ENCODE data around the gene DCUN1D2.
"Not testable (repeated sequence)": the region's sequence is repeated elsewhere in the genome, so short reads cannot be mapped to it uniquely, and the experiment has no call there.

DCUN1D2 gene

GRCh38 chr13:113468029-113468428 is 22.5 kb downstream of the DCUN1D2 start:
- in situ Hi-C loops (cut with MboI; ENCODE audit: low sequenced_read_pairs) = no loop called here

GRCh38 chr13:113466383-113466782 is 24.1 kb downstream of the DCUN1D2 start:
- in situ Hi-C loops (cut with MboI; ENCODE audit: low sequenced_read_pairs) = no loop called here

- in situ Hi-C loops (cut with MboI; ENCODE audit: low sequenced_read_pairs) = no loop called here
Observed at GRCh38 chr13:113465300-113465699, 25.2 kb downstream of the DCUN1D2 start.

GRCh38 chr13:113464476-113464875 is 26.0 kb downstream of the DCUN1D2 start:
- in situ Hi-C loops (cut with MboI; ENCODE audit: low sequenced_read_pairs) = no loop called here

GRCh38 chr13:113461022-113461751 is 29.3 kb downstream of the DCUN1D2 start:
- in situ Hi-C loops (cut with MboI; ENCODE audit: low sequenced_read_pairs) = no loop called here

- in situ Hi-C loops (cut with MboI; ENCODE audit: low sequenced_read_pairs) = no loop called here
Observed at GRCh38 chr13:113460599-113460998, 29.9 kb downstream of the DCUN1D2 start.

GRCh38 chr13:113460064-113460555 is 30.4 kb downstream of the DCUN1D2 start:
- in situ Hi-C loops (cut with MboI; ENCODE audit: low sequenced_read_pairs) = no loop called here

GRCh38 chr13:113458253-113459065 is 32.1 kb downstream of the DCUN1D2 start:
- in situ Hi-C loops (cut with MboI; ENCODE audit: low sequenced_read_pairs) = no loop called here

GRCh38 chr13:113457510-113457909 is 33.0 kb downstream of the DCUN1D2 start:
- in situ Hi-C loops (cut with MboI; ENCODE audit: low sequenced_read_pairs) = no loop called here

- in situ Hi-C loops (cut with MboI; ENCODE audit: low sequenced_read_pairs) = no loop called here
Observed at GRCh38 chr13:113456116-113456702, 34.3 kb downstream of the DCUN1D2 start.

- in situ Hi-C loops (cut with MboI; ENCODE audit: low sequenced_read_pairs) = no loop called here
Observed at GRCh38 chr13:113455384-113455783, 35.1 kb downstream of the DCUN1D2 start.

- in situ Hi-C loops (cut with MboI; ENCODE audit: low sequenced_read_pairs) = no loop called here
Observed at GRCh38 chr13:113454936-113455335, 35.6 kb downstream of the DCUN1D2 start.

GRCh38 chr13:113452942-113453901 is 37.3 kb downstream of the DCUN1D2 start, which contains the start of gene ADPRHL1:
Gene ADPRHL1 (minus strand): TSS chr13:113453488. CDS start chr13:113453437, 51 bp downstream.
- in situ Hi-C loops (cut with MboI; ENCODE audit: low sequenced_read_pairs) = no loop called here

GRCh38 chr13:113452466-113452865 is 38.0 kb downstream of the DCUN1D2 start:
- in situ Hi-C loops (cut with MboI; ENCODE audit: low sequenced_read_pairs) = no loop called here

- in situ Hi-C loops (cut with MboI; ENCODE audit: low sequenced_read_pairs) = no loop called here
Observed at GRCh38 chr13:113451951-113452421, 38.5 kb downstream of the DCUN1D2 start.

GRCh38 chr13:113450861-113451620 is 39.5 kb downstream of the DCUN1D2 start:
- in situ Hi-C loops (cut with MboI; ENCODE audit: low sequenced_read_pairs) = not testable (repeated sequence)

GRCh38 chr13:113450348-113450744 is 40.2 kb downstream of the DCUN1D2 start:
- in situ Hi-C loops (cut with MboI; ENCODE audit: low sequenced_read_pairs) = not testable (repeated sequence)

GRCh38 chr13:113449693-113450347 is 40.7 kb downstream of the DCUN1D2 start:
- in situ Hi-C loops (cut with MboI; ENCODE audit: low sequenced_read_pairs) = no loop called here

Measured in HL-60/S4 (cell line).